ENCODE data around the gene CPN2.

CPN2 gene

DNA sequence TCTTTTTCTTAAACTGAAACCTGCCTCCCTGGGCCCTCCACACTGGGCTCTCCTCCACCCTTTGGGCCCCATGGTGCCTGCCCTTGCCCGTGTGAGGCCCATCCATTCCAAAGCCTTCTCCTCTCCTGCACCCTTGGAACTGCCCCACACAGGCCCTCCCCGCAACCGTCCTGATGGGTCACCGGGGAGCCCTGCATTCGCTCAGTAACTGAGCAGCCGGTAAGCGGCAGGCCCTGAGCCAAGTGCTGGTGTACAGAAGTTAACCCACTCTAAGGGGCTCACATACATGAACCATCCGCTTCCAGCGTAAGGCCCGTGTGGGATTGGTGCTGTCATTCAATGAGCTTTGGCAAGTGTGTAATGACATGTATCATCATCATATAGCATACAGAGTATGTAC, 23.8 kb upstream of the CPN2 start:
- Histone ChIP-seq H3K79me2 (ENCODE audit: low read length) (no peaks in the 10 kb centered on the region), H3K4me3 (ENCODE audit: low read length) (no peak overlapping the region), H3K9ac (ENCODE audit: low read length) (no peak overlapping the region), H3K4me2 (ENCODE audit: low read length) (no peak overlapping the region), H3K27me3 (ENCODE audit: low read depth, low read length) (peaks cover 21% of the 10 kb centered on the region), H3K9me3 (ENCODE audit: insufficient read depth, low read length) (no peaks in the 10 kb centered on the region), H2AFZ (ENCODE audit: low read depth, low read length) (no peak overlapping the region), H3K4me1 (ENCODE audit: low read length) (no peaks in the 10 kb centered on the region), H3K27ac (ENCODE audit: low read length) (no peak overlapping the region), H4K20me1 (ENCODE audit: insufficient read depth, low read length) (no peaks in the 10 kb centered on the region), H3K36me3 (replicated peaks; ENCODE audit: low read depth, low read length) (no peaks in the 10 kb centered on the region)
- TF ChIP-seq, protein P1, sequence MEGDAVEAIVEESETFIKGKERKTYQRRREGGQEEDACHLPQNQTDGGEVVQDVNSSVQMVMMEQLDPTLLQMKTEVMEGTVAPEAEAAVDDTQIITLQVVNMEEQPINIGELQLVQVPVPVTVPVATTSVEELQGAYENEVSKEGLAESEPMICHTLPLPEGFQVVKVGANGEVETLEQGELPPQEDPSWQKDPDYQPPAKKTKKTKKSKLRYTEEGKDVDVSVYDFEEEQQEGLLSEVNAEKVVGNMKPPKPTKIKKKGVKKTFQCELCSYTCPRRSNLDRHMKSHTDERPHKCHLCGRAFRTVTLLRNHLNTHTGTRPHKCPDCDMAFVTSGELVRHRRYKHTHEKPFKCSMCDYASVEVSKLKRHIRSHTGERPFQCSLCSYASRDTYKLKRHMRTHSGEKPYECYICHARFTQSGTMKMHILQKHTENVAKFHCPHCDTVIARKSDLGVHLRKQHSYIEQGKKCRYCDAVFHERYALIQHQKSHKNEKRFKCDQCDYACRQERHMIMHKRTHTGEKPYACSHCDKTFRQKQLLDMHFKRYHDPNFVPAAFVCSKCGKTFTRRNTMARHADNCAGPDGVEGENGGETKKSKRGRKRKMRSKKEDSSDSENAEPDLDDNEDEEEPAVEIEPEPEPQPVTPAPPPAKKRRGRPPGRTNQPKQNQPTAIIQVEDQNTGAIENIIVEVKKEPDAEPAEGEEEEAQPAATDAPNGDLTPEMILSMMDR (IDR thresholded peaks at IDR 0.05; ENCODE audit: low read depth, low read length): no peak
- TF ChIP-seq EZH2phosphoT487 (IDR thresholded peaks at IDR 0.05; ENCODE audit: low read depth): no peak

GRCh38 chr3:194373899-194374298, 22.8 kb upstream of the CPN2 start:
- Histone ChIP-seq H3K9me3 (ENCODE audit: insufficient read depth, low read length) (no peaks in the 10 kb centered on the region), H3K36me3 (replicated peaks; ENCODE audit: low read depth, low read length) (no peaks in the 10 kb centered on the region), H3K27ac (ENCODE audit: low read length) (no peak overlapping the region), H4K20me1 (ENCODE audit: insufficient read depth, low read length) (no peaks in the 10 kb centered on the region), H3K9ac (ENCODE audit: low read length) (no peak overlapping the region), H2AFZ (ENCODE audit: low read depth, low read length) (no peak overlapping the region), H3K4me1 (ENCODE audit: low read length) (peaks cover 4% of the 10 kb centered on the region), H3K4me3 (ENCODE audit: low read length) (no peak overlapping the region), H3K79me2 (ENCODE audit: low read length) (no peaks in the 10 kb centered on the region), H3K27me3 (ENCODE audit: low read depth, low read length) (peaks cover 24% of the 10 kb centered on the region), H3K4me2 (ENCODE audit: low read length) (no peak overlapping the region)
- TF ChIP-seq, protein P1 (IDR thresholded peaks at IDR 0.05; ENCODE audit: low read depth, low read length): no peak
- no peak for TF ChIP-seq EZH2phosphoT487 (IDR thresholded peaks at IDR 0.05; ENCODE audit: low read depth)

- no peaks in the 10 kb centered on the region for H3K79me2 ChIP-seq (ENCODE audit: low read length)
- no peaks in the 10 kb centered on the region for H4K20me1 ChIP-seq (ENCODE audit: insufficient read depth, low read length)
- TF ChIP-seq, protein P1 (IDR thresholded peaks at IDR 0.05; ENCODE audit: low read depth, low read length): no peak
- no peak for TF ChIP-seq EZH2phosphoT487 (IDR thresholded peaks at IDR 0.05; ENCODE audit: low read depth)
- no peak overlapping the region for H2AFZ ChIP-seq (ENCODE audit: low read depth, low read length)
- H3K27me3 ChIP-seq (ENCODE audit: low read depth, low read length): peaks cover 32% of the 10 kb centered on the region
- H3K4me1 ChIP-seq (ENCODE audit: low read length): peaks cover 10% of the 10 kb centered on the region
- H3K36me3 ChIP-seq (replicated peaks; ENCODE audit: low read depth, low read length): no peaks in the 10 kb centered on the region
- H3K4me3 ChIP-seq (ENCODE audit: low read length): no peak overlapping the region
- H3K9me3 ChIP-seq (ENCODE audit: insufficient read depth, low read length): no peaks in the 10 kb centered on the region
- H3K9ac ChIP-seq (ENCODE audit: low read length): no peak overlapping the region
- no peak overlapping the region for H3K27ac ChIP-seq (ENCODE audit: low read length)
- no peak overlapping the region for H3K4me2 ChIP-seq (ENCODE audit: low read length)
Observed at GRCh38 chr3:194373028-194373427, 21.9 kb upstream of the CPN2 start.

- no peak overlapping the region for H3K27ac ChIP-seq (ENCODE audit: low read length)
Observed at GRCh38 chr3:194370753-194371152, 19.6 kb upstream of the CPN2 start.

More at GRCh38 chr3:194370753-194371152, 19.6 kb upstream of the CPN2 start:
- TF ChIP-seq EZH2phosphoT487 (IDR thresholded peaks at IDR 0.05; ENCODE audit: low read depth): no peak
- TF ChIP-seq, protein P1 (IDR thresholded peaks at IDR 0.05; ENCODE audit: low read depth, low read length): no peak
- Histone ChIP-seq H2AFZ (ENCODE audit: low read depth, low read length) (no peak overlapping the region), H3K9me3 (ENCODE audit: insufficient read depth, low read length) (no peaks in the 10 kb centered on the region), H3K36me3 (replicated peaks; ENCODE audit: low read depth, low read length) (no peaks in the 10 kb centered on the region), H3K27me3 (ENCODE audit: low read depth, low read length) (peaks cover 28% of the 10 kb centered on the region), H3K4me1 (ENCODE audit: low read length) (peaks cover 10% of the 10 kb centered on the region), H3K4me2 (ENCODE audit: low read length) (no peak overlapping the region), H3K9ac (ENCODE audit: low read length) (no peak overlapping the region), H3K79me2 (ENCODE audit: low read length) (no peaks in the 10 kb centered on the region), H4K20me1 (ENCODE audit: insufficient read depth, low read length) (no peaks in the 10 kb centered on the region), H3K4me3 (ENCODE audit: low read length) (no peak overlapping the region)
